HG03159 (cell line): ENCODE measurements around the gene DCTD.

Source experiments
- ATAC-seq: cut with Tn5 transposase; IDR thresholded peaks from one replicate; pipeline ENCODE4 v1.9.1; 2021; ENCODE audit warnings: mild to moderate bottlenecking, moderate library complexity; ENCODE audit not compliant: unreplicated experiment

DCTD gene

GRCh38 chr4:182917182-182918043 lies at the start of gene DCTD:
Gene DCTD, minus strand, starts transcription at chr4:182917386. Its CDS starts 1,818 bp downstream, at chr4:182915568.
- peak; percentile 84 for ATAC-seq

GRCh38 chr4:182960746-182961145 lies 43.6 kb upstream of the DCTD start:
- no peak for ATAC-seq

- ATAC-seq, result no peak
These were observed 43.0 kb upstream of the DCTD start for GRCh38 chr4:182960228-182960627.

- no peak for ATAC-seq
These were observed 38.2 kb upstream of the DCTD start for GRCh38 chr4:182955411-182955810.

GRCh38 chr4:182944484-182945213 lies 27.5 kb upstream of the DCTD start:
- no peak for ATAC-seq

- no peak for ATAC-seq
These were observed 22.5 kb upstream of the DCTD start for GRCh38 chr4:182939680-182940079.

GRCh38 chr4:182938205-182938645 lies 21.0 kb upstream of the DCTD start:
- ATAC-seq, result peak; percentile 94

- peak; percentile 34 for ATAC-seq
These were observed 20.4 kb upstream of the DCTD start for GRCh38 chr4:182937268-182938204.

GRCh38 chr4:182932651-182933050 lies 15.5 kb upstream of the DCTD start:
- no peak for ATAC-seq

- ATAC-seq, result no peak
These were observed 14.6 kb upstream of the DCTD start for GRCh38 chr4:182931691-182932345.

- ATAC-seq, result no peak
These were observed 13.7 kb upstream of the DCTD start for GRCh38 chr4:182930889-182931288.

GRCh38 chr4:182929296-182929695 lies 12.1 kb upstream of the DCTD start:
- ATAC-seq, result no peak

GRCh38 chr4:182928061-182928460 lies 10.9 kb upstream of the DCTD start:
- no peak for ATAC-seq

GRCh38 chr4:182927505-182927904 lies 10.3 kb upstream of the DCTD start:
- no peak for ATAC-seq

GRCh38 chr4:182925855-182926254 lies 8.7 kb upstream of the DCTD start:
- ATAC-seq, result no peak

GRCh38 chr4:182925298-182925757 lies 8.1 kb upstream of the DCTD start:
- peak; percentile 99 for ATAC-seq

- no peak for ATAC-seq
These were observed 7.3 kb upstream of the DCTD start for GRCh38 chr4:182924497-182924896.

- no peak for ATAC-seq
These were observed 6.7 kb upstream of the DCTD start for GRCh38 chr4:182923796-182924340.

GRCh38 chr4:182923366-182923765 lies 6.2 kb upstream of the DCTD start:
- no peak for ATAC-seq
